Body of pancreas (tissue), 4 donors: Measurements from ENCODE around the gene ZNF550.

Experiments
- POLR2A ChIP-seq, 3 donors: fragments of 450-650 bp; IDR thresholded peaks; one replicate each; pipeline ENCODE4 v1.6.1; 2016; ENCODE audit warnings: antibody characterized with exemption in 3 of 3, mild to moderate bottlenecking in 2 of 3
- TF ChIP-seq, protein P1 (sequence below), 7 experiments: fragments of 450-650 bp in 4 of 7; fragments of 200-600 bp in 3 of 7; sonication (generic) in 3 of 7; IDR thresholded peaks; one replicate each; pipeline ENCODE4 v1.5.1; 2016 to 2019; ENCODE audit warnings: antibody characterized with exemption in 7 of 7

DNA sequence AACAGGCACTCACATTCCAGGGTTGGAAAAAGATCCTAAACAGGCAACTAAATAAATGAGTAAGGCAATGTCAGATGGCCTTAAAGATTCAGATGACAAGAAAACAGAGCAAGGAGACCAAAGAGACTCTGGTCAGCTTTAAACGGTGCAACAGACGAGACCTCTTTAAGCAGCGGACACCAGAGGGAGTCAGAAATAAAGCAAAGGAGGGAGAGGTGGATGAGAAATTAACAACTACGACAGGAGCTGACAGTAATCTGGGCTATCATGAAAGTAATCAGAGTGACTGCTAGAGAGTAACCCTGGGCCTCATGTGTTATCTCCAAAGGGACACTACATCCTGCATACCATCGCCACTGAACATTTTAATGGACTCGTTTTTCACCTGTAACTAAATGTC, 1.1 kb downstream of the ZNF550 start:
- TF ChIP-seq, protein P1, sequence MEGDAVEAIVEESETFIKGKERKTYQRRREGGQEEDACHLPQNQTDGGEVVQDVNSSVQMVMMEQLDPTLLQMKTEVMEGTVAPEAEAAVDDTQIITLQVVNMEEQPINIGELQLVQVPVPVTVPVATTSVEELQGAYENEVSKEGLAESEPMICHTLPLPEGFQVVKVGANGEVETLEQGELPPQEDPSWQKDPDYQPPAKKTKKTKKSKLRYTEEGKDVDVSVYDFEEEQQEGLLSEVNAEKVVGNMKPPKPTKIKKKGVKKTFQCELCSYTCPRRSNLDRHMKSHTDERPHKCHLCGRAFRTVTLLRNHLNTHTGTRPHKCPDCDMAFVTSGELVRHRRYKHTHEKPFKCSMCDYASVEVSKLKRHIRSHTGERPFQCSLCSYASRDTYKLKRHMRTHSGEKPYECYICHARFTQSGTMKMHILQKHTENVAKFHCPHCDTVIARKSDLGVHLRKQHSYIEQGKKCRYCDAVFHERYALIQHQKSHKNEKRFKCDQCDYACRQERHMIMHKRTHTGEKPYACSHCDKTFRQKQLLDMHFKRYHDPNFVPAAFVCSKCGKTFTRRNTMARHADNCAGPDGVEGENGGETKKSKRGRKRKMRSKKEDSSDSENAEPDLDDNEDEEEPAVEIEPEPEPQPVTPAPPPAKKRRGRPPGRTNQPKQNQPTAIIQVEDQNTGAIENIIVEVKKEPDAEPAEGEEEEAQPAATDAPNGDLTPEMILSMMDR (IDR thresholded peaks at IDR 0.05), result no peak
- no peak for TF ChIP-seq POLR2A (IDR thresholded peaks at IDR 0.05)
